Measurements from ENCODE around the gene DES.

DES gene

DNA sequence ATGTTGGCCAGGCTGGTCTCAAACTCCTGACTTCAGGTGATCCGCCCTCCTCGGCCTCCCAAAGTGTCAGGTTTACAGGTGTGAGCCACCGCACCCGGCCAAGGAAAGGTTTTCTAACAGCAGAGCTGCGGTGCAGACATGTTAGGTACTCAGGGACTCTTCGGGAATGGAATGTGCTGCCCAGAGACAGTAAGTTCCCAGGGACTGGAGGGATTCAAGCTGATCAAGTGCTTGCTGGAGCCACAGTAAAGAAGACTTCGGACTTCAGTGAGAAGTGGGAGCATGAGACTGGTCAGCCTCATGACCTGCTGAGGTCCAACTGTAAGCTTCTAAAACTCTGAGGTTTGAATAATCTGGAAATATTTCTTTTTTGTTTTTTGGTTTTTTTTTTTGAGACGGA is 7.8 kb upstream of the DES start:
- Histone ChIP-seq H2AFZ (ENCODE audit: low read length) (no peak overlapping the region), H3F3A (ENCODE audit: insufficient read depth, low read length) (no peaks in the 10 kb centered on the region), H3K9me2 (replicated peaks; ENCODE audit: insufficient read depth, low read length) (no peaks in the 10 kb centered on the region), H3K27me3 (replicated peaks; ENCODE audit: insufficient read depth, low read length) (peaks cover 13% of the 10 kb centered on the region), H3K9ac (ENCODE audit: low read length) (no peak overlapping the region), H4K20me1 (ENCODE audit: insufficient read depth, low read length) (no peaks in the 10 kb centered on the region), H3K4me2 (ENCODE audit: low read depth, low read length) (no peak overlapping the region), H3K36me3 (replicated peaks; ENCODE audit: insufficient read depth, low read length) (no peaks in the 10 kb centered on the region), H3K4me1 (ENCODE audit: low read length) (no peaks in the 10 kb centered on the region), H3K4me3 (ENCODE audit: low read length) (no peak overlapping the region), H3K9me3 (replicated peaks; ENCODE audit: insufficient read depth, low read length) (no peaks in the 10 kb centered on the region), H3K79me2 (ENCODE audit: low read length) (no peaks in the 10 kb centered on the region), H3K27ac (ENCODE audit: low read length) (no peak overlapping the region)
- TF ChIP-seq EZH2 (optimal IDR thresholded peaks at IDR 0.05; ENCODE audit: low read depth, low read length) (no peak), EZH2phosphoT487 (IDR thresholded peaks at IDR 0.05; ENCODE audit: low read length) (no peak)
- TF ChIP-seq, protein P1, sequence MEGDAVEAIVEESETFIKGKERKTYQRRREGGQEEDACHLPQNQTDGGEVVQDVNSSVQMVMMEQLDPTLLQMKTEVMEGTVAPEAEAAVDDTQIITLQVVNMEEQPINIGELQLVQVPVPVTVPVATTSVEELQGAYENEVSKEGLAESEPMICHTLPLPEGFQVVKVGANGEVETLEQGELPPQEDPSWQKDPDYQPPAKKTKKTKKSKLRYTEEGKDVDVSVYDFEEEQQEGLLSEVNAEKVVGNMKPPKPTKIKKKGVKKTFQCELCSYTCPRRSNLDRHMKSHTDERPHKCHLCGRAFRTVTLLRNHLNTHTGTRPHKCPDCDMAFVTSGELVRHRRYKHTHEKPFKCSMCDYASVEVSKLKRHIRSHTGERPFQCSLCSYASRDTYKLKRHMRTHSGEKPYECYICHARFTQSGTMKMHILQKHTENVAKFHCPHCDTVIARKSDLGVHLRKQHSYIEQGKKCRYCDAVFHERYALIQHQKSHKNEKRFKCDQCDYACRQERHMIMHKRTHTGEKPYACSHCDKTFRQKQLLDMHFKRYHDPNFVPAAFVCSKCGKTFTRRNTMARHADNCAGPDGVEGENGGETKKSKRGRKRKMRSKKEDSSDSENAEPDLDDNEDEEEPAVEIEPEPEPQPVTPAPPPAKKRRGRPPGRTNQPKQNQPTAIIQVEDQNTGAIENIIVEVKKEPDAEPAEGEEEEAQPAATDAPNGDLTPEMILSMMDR (IDR thresholded peaks at IDR 0.05; ENCODE audit: low read length): no peak
- no peak for DNase-seq

GRCh38 chr2:219414857-219415256 is 3.3 kb upstream of the DES start:
- no peak for DNase-seq
- Histone ChIP-seq H3K4me2 (ENCODE audit: low read depth, low read length) (no peak overlapping the region), H3K9ac (ENCODE audit: low read length) (no peak overlapping the region), H2AFZ (ENCODE audit: low read length) (no peak overlapping the region), H3K79me2 (ENCODE audit: low read length) (no peaks in the 10 kb centered on the region), H4K20me1 (ENCODE audit: insufficient read depth, low read length) (no peaks in the 10 kb centered on the region), H3K27me3 (replicated peaks; ENCODE audit: insufficient read depth, low read length) (peaks cover 15% of the 10 kb centered on the region; the same call in 1 of the 2 replicates), H3K4me3 (ENCODE audit: low read length) (no peak overlapping the region), H3K9me3 (replicated peaks; ENCODE audit: insufficient read depth, low read length) (no peaks in the 10 kb centered on the region), H3F3A (ENCODE audit: insufficient read depth, low read length) (no peaks in the 10 kb centered on the region), H3K27ac (ENCODE audit: low read length) (no peak overlapping the region), H3K9me2 (replicated peaks; ENCODE audit: insufficient read depth, low read length) (no peaks in the 10 kb centered on the region), H3K36me3 (replicated peaks; ENCODE audit: insufficient read depth, low read length) (no peaks in the 10 kb centered on the region), H3K4me1 (ENCODE audit: low read length) (no peaks in the 10 kb centered on the region)
- TF ChIP-seq, protein P1 (IDR thresholded peaks at IDR 0.05; ENCODE audit: low read length): no peak
- TF ChIP-seq EZH2phosphoT487 (IDR thresholded peaks at IDR 0.05; ENCODE audit: low read length) (no peak), EZH2 (optimal IDR thresholded peaks at IDR 0.05; ENCODE audit: low read depth, low read length) (no peak)

DNA sequence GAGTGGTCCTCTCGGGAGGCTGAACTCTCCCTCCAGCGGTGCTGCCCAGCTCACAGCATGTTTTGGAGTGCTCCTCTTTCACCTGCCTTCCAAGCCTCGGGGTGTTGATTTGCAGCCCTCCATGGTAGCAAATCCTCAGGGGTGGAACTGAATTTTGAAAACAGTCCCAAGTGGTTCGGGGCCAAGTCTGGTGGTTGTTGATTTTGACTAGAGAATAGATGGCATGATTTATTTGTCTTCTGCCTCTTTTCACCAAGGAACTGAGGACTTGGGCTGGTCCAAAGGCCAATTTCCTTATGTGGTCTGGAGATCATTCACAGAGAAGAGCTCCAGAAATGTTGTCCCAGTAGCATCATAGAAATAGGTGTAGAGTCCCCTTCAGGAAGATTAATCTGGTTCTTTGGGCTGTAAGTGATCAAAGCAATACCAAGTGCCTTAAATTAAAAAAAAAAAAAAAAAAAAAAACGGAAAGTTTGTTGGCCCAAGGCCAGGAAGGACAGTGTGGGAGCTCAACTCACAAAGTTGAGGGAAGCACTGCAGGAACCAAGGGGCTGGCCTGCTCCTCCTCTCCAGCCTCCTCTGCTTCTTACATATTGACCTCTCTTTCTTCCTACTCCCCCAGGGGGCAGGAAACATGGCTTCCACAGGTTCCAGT is 2.5 kb upstream of the DES start:
- H3K79me2 ChIP-seq (ENCODE audit: low read length): no peaks in the 10 kb centered on the region
- no peak overlapping the region for H3K27ac ChIP-seq (ENCODE audit: low read length)
- no peak overlapping the region for H3K4me2 ChIP-seq (ENCODE audit: low read depth, low read length)
- H3K36me3 ChIP-seq (replicated peaks; ENCODE audit: insufficient read depth, low read length): no peaks in the 10 kb centered on the region
- TF ChIP-seq EZH2phosphoT487 (IDR thresholded peaks at IDR 0.05; ENCODE audit: low read length): no peak
- TF ChIP-seq, protein P1 (IDR thresholded peaks at IDR 0.05; ENCODE audit: low read length): no peak
- TF ChIP-seq EZH2 (optimal IDR thresholded peaks at IDR 0.05; ENCODE audit: low read depth, low read length): no peak
- no peaks in the 10 kb centered on the region for H3F3A ChIP-seq (ENCODE audit: insufficient read depth, low read length)
- H3K9ac ChIP-seq (ENCODE audit: low read length): no peak overlapping the region
- no peaks in the 10 kb centered on the region for H3K9me2 ChIP-seq (replicated peaks; ENCODE audit: insufficient read depth, low read length)
- no peak overlapping the region for H2AFZ ChIP-seq (ENCODE audit: low read length)
- H3K9me3 ChIP-seq (replicated peaks; ENCODE audit: insufficient read depth, low read length): no peaks in the 10 kb centered on the region
- H3K4me1 ChIP-seq (ENCODE audit: low read length): no peaks in the 10 kb centered on the region
- no peaks in the 10 kb centered on the region for H4K20me1 ChIP-seq (ENCODE audit: insufficient read depth, low read length)
- no peak for DNase-seq
- peaks cover 15% of the 10 kb centered on the region; the same call in 1 of the 2 replicates for H3K27me3 ChIP-seq (replicated peaks; ENCODE audit: insufficient read depth, low read length)
- H3K4me3 ChIP-seq (ENCODE audit: low read length): no peak overlapping the region
